ENCODE results near the gene TMEM178B.

Gene TMEM178B

DNA sequence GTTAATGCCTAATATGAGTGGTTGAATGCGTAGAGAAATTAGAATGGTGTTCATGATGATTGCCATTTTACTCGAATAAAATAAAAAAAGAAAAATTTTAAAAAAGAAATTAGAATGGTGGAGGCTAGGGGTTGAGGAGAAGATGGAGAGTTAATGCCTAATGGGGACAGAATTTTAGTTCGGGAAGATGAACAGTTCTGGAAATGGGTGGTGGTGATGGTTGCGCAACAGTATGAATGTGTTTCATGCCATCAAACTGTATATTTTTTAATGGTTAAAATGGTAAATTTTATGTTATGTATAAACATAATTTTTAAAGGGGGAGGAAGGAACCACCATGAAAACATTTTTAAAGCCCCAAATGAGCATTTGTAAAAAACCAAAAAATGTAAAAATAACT is 337.3 kb downstream of the TMEM178B start:
- in situ Hi-C loops (cut with MboI; ENCODE audit: low sequenced_read_pairs) = no loop called here

DNA sequence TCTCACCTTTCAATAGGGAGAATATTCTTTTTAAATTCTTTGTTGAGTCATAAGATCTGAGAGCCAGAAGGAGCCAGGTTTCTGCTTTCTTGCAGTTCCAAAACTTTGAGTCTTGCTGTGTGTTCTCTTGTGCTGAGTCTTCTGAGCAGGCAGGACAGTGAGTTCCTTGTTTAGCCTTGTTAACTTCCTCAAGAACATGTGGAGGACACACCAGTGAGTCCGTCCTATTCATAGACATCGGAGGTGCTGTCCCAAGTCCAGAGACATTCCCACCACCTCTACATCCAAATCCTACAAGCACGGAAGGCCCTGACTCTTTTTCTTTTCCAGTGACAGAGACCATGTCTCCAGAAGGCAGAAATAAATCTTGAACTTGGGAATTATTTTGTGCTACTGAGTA is 342.1 kb downstream of the TMEM178B start:
- in situ Hi-C loops (cut with MboI; ENCODE audit: low sequenced_read_pairs) = no loop called here

DNA sequence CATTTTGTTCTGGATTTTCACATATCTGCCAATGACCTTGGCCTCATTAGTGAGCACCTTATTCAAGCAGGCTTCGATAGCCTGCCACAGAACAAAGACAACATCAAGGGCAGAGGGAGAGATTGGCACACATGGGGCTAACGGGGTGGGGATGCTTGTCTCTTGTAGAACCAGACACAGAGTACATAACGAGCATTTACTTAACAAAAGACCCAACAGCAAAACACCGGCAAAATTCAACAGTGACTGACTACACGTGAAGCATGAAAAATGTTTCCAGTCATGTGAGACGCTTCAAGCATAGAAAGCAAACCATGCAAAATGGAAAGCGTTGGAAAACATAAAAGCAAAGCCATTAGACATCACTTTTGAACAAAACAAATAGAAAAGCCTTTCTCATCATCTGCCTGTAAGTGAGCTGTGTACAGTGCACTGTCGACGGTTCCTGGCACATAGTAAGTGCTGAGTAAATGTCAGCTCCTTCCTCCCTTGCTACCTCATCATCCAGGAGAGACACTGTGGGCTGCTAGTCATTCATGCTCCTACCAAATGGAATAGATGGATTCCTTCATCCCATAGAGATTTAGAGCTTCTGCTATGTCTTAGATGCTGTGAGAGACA is 342.9 kb downstream of the TMEM178B start:
- in situ Hi-C loops (cut with MboI; ENCODE audit: low sequenced_read_pairs) = no loop called here

DNA sequence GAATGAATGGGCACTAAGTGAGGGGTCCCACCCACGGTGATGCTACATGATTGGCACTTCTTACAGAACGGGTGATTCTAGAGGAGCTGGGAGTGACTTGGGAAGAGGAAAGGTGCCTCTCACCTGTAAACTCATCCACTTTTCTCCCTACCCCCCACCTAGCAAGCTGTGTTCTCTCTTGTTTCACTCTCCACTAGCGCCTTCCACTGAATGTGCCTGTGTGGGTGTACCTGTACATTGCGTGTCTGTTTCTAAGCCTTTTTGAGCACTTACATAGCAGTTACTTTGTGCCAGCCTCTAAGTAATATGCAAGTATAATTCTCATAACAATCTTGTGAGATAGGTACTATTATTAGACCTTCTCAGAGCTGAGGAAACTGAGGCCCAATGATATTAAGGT is 343.6 kb downstream of the TMEM178B start:
- in situ Hi-C loops (cut with MboI; ENCODE audit: low sequenced_read_pairs) = no loop called here

DNA sequence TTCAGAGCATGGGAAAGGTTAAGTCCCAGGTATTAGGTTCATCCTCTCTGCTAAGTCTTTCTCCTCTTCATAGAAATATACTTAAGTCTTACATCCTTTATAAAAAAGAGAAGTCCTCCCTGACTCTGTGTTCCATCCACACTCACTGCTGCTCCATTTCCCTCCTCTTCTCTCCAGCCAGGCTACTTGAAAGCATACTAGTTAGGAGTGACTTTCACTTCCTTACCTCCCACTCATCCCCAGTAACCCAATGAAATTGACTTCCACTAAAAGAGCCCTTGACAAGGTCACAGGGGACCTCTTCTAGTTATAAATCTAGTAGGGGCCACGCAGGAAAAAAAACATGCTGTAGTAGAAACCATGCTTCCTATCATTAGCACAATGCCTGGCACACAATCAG is 344.2 kb downstream of the TMEM178B start:
- in situ Hi-C loops (cut with MboI; ENCODE audit: low sequenced_read_pairs) = no loop called here

DNA sequence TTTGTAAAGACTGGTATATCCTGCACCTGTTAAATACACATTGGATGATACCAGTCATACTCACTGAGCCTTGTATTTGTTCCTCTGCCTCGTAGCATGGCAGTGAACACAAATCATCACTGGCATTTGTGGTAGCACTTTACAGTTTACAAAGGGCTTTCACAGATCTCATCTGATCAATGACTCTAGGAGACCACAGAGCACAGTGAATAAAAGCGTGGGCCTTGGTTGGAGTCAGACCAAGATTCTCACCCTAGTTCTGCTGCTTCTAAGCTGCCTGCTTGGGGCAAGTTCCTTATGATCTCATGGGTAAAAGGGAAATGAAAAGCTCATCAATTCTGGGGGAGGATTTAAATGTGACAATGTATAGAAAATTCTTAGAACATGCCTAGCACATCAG is 347.4 kb downstream of the TMEM178B start:
- in situ Hi-C loops (cut with MboI; ENCODE audit: low sequenced_read_pairs) = no loop called here

DNA sequence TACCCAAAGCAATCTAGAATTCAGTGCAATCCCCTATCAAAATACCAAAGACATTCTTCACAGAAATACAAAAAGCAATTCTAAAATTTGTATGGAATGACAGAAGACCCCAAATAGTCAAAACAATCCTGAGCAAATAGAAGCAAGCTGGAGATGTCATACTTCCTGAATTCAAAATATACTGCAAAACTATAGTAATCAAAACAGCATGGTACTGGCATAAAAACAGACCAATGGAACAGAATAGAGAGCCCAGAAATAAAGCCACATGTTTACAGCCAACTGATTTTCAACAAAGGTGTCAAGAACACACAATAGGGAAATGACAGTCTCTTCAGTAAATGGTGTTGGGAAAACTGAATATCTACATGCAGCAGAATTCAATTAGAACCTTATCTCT is 353.3 kb downstream of the TMEM178B start:
- in situ Hi-C loops (cut with MboI; ENCODE audit: low sequenced_read_pairs) = no loop called here

DNA sequence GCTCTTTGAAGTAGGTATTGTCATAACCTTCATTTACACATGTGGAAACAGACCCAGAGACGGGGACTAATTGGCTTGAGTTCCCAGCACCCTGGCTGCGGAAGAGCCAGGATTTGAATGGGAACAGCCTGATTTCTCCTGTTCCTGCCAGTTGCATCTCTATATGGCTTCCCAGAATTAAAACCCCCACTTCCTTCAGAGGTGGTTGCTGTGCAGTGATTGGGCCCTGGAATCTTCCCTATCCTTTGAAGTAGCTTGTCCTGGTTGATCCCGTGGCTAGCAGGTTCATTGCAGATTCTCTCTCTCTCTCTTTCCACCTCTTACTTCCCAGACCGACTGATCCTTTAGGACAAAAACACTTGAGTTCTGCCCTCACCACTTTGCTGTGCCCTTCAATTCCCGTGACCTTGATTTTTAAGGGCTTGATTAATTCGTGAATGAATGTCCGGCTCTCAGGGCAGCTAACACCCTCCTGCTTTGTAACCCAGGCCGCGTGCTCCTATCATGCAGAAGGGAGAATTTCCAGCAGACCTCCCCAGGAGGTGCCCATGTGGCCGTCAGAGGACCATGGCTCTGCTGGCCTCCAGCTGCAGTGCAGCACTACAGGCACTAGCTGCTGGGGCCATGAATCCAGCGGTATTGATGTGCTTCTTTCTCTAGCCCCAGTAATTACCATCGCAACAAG is 356.7 kb downstream of the TMEM178B start:
- in situ Hi-C loops (cut with MboI; ENCODE audit: low sequenced_read_pairs) = no loop called here

DNA sequence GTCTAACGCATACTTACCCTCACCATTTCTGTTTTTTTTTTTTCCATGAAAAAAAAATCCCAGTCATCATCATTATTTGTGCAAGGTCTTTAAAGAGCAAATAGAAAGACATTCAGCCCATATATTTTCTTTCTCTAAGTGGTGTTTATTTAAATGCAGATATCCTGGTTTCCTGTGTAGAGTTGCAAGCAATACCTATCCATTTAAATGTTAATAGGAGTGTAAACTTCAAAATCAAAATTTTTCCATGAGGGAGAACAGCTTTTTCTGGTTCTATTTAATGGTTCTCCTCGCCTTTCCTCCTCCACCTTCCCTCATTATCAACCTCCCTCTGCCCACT is 357.2 kb downstream of the TMEM178B start:
- in situ Hi-C loops (cut with MboI; ENCODE audit: low sequenced_read_pairs) = no loop called here

DNA sequence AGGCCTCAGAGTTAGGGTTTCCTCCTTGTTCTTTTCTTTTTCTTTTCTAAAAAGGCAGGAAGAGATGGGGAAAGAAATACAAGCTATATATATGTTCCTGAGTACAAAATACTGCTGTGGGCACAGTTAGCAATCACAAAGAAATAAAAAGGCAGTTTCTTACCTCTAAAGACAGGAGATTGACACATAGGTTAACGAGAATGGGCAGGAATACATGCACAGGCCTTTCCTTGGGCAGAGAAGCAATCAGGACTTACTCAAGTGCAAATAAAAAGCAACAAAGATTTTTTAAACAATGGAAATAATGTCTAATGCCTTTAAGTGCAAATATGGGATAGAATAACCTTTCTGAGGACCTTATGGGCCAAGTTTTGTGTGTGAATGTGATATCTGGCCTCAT is 357.8 kb downstream of the TMEM178B start:
- in situ Hi-C loops (cut with MboI; ENCODE audit: low sequenced_read_pairs) = no loop called here

DNA sequence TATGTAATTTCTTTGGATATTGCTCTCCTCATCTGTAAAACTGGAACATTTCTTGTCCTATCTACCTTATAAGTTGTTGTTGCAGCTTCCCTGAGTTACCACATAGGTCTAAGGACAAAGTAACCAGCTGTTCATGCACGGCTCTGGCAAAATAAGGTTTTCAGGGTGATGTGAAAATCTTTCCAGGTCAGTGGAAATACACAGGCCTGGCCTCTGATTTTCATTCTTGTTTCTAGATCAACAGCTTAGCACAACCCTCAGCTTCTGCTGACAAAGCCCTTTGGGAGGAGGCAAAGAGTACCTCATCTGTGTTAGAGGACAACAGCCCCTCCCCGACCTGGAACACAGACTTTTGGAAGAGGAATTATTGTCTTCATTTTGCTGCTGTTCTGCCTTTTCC is 359.8 kb downstream of the TMEM178B start:
- in situ Hi-C loops (cut with MboI; ENCODE audit: low sequenced_read_pairs) = no loop called here

DNA sequence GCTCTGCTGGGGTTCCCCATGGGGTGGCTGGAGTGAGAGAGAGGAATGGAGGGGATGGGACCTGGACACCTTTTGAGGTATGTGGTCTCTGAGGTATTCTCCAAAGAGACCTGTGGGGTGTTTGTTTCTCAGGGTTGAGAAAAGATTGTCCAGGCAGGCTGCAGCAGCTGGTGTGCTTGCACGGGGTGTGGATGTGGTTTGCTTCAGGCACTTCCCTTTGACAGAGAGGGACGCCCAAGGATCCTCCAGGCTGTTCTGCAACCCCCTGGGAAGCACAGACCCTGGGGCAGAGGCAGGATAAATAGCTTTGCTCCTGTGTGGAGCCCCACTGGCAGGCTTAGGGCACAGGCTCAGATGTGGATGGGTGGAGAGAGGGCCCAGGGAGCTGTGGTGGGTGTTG is 362.3 kb downstream of the TMEM178B start:
- in situ Hi-C loops (cut with MboI; ENCODE audit: low sequenced_read_pairs) = no loop called here

DNA sequence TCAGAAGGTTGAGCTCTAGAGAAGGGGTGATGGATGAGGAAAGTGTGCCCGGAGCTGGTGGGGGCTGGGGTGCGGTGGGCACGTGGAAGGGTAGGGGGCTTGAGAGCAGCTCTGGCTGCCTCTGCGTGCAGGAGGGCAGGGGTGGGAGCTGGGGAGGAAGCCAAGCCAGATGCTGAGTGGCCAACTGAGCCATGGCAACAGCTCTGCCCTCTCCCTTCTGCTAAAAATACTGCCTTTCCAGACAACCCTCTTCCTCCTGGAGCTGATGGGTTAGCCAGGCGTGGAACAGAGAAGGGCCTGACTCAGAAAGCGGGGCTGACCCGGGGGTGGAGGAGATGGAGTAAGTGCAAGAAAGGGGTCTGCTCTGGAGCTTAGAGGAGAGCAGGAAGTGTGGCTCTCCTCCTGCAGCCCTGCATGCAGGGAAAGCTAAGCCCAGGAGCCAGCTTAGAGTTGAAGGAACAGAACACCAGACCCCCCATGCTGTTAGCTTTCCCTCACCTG is 362.8 kb downstream of the TMEM178B start:
- in situ Hi-C loops (cut with MboI; ENCODE audit: low sequenced_read_pairs) = no loop called here

DNA sequence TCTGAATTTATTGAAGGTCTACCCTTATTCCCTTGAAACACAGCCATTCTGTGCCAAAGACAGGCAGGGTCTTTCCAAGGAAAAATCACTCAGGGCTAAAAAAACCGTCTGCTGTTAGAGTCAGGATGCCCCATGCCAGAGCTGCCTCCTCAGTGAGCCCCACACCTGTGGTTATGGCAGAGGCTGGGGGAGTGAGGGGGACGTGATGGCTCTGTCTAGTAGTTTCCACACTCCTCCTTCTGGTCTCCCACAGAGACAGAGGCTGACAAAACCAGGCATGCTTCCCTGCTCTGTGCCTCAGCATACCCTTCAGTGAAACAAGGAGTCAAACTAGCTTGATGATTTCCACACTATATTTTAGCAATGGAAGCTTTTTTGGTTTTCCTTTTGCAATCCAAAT is 365.3 kb downstream of the TMEM178B start:
- in situ Hi-C loops (cut with MboI; ENCODE audit: low sequenced_read_pairs) = no loop called here

DNA sequence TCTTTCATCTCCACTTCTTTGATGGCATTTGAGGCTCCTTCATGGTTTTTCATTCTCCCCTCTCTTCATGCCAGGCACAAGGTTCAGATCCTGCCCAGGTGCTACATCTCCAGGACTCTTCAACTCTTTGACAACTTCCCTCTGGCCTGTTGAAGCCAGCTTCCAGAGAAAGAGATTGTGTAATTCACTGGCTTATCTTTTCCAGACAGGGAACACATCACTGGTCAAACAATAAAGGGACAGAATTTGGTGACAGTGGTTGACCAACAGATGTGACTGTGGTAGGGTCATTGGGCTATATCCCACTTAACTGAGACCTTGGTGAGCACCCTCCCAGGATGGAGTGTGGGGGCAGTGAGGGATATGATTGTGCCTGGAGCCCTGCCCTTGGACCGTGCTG is 365.9 kb downstream of the TMEM178B start:
- in situ Hi-C loops (cut with MboI; ENCODE audit: low sequenced_read_pairs) = no loop called here

DNA sequence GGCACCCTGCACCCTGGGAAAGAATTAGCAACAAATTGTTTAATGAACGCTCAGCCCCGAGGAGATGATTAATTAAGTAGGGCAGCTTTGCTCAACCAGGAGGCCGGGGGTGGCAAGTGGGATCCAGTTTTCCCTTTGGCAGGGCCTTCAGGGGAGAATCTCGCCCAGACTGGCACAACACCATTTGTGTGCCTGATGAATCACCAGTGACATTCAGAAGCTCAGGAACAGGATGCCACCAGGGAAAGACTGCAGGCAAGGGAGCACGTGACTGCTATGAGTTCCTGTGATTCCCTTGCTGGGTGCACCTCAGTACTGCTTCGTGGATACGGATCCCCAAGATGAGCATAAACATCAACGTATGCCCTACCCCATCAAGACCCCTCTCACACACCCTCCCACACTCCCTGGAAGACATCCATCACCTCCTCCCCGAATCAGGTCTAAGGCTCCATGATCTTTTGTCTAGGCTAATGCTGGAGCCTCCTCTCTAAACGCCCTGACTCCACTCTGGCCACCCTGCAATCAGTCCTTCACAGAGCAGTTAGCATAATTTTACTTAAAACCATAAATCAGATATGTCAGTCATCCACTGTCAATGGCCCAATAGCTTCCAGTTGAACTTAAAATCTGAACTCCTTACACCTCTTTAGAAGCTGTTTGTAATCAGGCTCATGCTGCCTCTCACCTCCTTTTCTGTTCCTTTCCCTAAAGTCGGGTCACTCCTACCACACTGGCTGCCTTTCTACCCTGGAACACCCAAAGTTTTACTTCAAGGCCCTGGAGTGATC is 368.2 kb downstream of the TMEM178B start:
- in situ Hi-C loops (cut with MboI; ENCODE audit: low sequenced_read_pairs) = no loop called here

DNA sequence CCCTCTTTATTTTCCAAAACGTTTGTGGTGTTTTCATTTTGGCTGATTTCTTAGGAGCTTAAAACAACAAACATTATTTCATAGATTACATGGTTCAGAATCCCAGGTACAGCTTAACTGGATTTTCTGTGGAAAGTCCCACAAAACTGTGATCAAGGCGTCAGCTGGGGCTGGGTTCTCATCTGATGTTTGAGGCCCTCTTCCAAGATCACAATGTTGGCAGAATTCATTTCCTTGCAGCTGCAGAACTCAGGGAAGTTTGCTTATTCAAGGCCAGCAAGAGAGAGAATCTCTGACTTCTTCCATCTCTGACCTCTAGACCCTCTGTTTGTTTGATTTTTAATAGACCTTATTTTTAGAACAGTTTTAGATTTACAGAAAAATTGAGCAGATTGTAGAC is 368.9 kb downstream of the TMEM178B start:
- in situ Hi-C loops (cut with MboI; ENCODE audit: low sequenced_read_pairs) = no loop called here

DNA sequence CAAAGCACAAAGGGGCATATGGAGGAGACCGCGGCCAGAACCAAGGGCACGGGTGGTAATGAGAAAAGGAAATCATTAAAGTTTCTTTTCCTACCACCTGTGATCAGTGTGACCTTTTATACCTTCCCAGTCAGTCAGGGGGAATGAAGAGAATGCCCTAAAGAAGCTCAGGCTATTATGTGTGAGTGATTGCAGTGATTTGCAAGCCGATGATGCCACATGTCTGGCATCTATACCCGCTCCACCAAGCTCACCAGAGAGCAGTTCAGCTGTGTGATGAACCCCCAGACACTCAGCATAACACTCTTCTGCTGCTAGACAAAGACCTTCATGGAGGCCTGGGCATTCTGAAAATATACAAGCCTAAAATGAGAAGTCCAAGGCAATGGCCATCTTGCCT is 371.1 kb downstream of the TMEM178B start:
- in situ Hi-C loops (cut with MboI; ENCODE audit: low sequenced_read_pairs) = no loop called here

DNA sequence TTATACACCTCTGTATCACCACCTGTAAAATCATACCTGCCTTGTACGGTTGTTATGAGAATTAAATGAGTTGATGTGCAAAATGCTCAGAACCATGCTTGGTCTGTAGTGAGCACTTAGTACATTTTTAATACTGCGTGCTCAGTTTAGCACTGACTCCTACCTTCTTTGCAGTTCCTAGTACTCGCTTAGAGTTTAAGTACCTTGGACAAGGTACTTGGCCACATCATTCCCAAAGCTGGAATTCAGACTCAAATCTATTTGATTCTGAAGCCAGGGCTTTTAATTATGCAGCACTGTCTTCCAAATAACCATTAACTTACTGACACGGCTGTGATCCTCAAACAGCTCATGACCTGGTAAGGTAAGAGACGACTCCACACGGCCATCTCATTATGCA is 377.4 kb downstream of the TMEM178B start:
- in situ Hi-C loops (cut with MboI; ENCODE audit: low sequenced_read_pairs) = no loop called here

DNA sequence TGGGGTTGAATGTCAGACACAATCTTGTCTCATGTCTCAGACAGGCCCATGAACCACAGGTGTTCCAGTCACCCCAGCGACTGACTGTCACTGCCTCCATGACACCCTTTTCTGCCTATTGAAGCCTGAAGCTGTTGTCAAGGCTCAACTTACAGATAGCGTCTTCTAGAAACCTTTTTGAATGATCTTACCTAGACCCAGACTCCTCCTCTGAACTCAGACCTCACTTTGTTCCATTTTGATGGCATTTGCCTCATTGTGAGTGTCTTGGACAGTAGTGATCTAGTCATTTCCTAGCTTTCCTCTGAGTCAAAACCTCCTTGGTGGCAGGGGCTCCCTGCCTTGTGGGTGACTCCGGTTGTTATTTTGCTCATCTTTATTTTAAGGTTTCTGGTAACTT is 379.0 kb downstream of the TMEM178B start:
- in situ Hi-C loops (cut with MboI; ENCODE audit: low sequenced_read_pairs) = no loop called here

DNA sequence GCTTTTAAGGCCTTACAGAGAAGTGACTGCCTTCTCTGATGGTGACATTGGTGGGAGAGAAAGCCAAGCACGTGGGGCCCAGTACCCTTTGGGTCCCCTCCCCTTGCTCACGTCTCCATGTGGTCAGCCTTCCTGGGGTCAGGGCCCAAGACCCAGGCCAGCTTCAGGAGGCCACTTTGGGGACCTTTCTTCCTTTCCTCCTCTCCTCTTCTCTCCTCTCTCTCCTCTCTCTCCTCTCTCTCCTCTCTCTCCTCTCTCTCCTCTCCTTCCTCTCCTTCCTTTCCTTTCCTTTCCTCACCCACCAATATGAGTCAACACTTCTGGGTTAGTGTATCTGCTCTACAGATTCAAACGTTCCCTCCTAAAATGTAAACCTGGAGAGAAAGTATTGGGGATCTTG is 380.5 kb downstream of the TMEM178B start:
- in situ Hi-C loops (cut with MboI; ENCODE audit: low sequenced_read_pairs) = no loop called here

DNA sequence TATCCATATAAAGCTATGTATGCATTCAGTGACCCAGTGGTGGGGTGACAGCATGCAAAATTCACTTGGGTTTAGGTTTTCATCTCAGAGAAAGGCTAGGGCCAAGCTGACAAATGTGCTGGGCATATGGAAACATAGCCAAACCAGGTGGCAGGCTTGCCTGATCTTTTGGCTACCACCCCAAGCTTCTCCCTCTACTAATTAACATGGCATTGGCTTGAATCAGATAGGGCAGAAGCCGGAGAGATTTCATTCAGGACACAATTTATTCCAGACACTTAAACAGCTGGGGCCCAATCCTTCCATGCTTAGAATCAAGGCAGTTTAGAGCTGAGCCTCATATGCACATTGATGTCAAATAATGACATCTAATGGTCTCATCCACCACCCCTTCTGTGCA is 381.9 kb downstream of the TMEM178B start:
- in situ Hi-C loops (cut with MboI; ENCODE audit: low sequenced_read_pairs) = no loop called here
